ENCODE data around the gene MAN1C1.

MAN1C1 gene

GRCh38 chr1:25614501-25615171, 2.0 kb upstream of the MAN1C1 start:
- DNase-seq (ENCODE audit: low read depth), result no peak

DNA sequence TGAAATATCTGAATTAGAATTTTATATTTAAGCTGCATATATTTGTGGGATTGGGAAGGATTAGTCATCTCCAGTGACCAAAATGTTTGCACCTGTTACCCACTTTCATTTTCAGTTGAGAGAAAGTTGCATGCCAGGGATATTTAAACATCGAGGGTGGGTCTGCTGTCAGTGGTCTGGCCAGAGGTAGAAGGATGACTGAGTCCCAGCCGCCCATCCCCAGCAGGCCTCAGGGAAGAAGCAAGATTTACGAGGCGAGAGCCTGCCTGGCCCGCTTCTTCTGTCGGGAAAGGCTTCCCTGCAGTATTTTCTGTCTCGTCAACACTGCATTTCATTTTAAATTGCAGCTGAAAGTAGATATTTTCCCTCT, 1.4 kb upstream of the MAN1C1 start:
- DNase-seq (ENCODE audit: low read depth), result no peak

DNA sequence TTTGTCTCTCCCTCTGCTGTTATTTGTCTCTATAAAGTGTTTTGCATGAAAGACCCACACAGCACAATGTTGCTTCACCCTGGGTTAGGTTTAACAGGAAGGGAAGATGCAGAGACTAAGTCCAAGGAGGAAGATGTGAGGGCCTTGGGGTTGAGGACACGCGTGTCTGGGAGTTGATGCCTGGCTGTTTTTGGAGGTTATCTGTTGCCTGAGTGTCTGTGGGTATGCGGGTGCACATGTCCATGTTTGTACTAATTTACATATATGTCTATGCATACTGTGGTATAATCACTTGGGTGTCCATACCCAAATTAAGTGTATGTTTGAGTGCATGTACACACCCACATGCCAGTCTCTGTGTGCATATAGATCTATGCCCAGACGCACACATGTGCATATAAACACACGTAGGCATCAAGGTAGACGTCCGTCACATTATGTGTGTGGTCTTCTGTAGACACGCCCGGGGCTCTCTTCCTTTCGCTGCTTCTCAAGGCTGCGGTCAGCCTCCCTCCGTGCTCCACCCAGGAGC, 962 bp upstream of the MAN1C1 start:
- DNase-seq (ENCODE audit: low read depth), result no peak

- DNase-seq (ENCODE audit: low read depth), result no peak
Observed at GRCh38 chr1:25616987-25617624, 515 bp downstream of the MAN1C1 start.

GRCh38 chr1:25617625-25618432, 1.2 kb downstream of the MAN1C1 start:
- DNase-seq (ENCODE audit: low read depth), result no peak

DNA sequence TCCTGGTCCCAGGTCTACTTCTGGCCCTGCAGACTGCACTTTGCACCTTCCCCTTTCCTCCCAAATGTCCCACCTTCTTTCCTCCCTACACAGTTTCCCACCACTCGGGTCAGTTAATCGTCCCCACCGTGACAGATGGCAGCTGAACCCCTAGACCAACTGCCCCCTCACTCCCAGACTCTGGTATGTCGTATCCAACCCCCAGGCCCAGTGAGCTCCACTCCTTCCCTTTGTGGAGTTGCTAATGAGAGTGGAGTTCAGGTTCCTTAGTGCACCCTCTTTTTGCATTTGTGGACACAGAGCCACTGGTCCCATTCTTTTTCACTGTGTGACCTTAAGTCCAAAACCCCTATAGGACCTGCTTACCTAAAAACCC, 1.8 kb downstream of the MAN1C1 start:
- no peak for DNase-seq (ENCODE audit: low read depth)

- DNase-seq (ENCODE audit: low read depth), result no peak
Observed at GRCh38 chr1:25619101-25619890, 2.7 kb downstream of the MAN1C1 start.

DNA sequence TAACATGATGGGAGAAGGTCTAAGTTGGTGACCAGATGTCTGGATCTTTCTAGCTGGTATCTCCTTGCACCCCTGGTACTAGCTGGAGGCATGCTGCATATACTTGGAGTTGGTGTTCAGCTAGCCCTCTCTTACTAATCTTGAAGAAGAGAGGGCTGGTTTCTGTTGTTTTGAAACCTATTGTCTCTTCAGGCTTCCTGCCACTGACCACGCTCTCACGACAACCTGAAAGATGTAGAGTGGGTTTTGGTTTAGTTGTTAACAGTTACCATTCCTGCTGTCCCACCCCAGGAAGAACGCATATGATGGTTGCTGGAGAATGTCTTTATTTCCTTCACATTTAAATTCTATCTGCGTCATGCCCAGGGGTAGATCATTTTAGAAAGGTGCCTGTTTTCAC, 3.6 kb downstream of the MAN1C1 start:
- no peak for DNase-seq (ENCODE audit: low read depth)

DNA sequence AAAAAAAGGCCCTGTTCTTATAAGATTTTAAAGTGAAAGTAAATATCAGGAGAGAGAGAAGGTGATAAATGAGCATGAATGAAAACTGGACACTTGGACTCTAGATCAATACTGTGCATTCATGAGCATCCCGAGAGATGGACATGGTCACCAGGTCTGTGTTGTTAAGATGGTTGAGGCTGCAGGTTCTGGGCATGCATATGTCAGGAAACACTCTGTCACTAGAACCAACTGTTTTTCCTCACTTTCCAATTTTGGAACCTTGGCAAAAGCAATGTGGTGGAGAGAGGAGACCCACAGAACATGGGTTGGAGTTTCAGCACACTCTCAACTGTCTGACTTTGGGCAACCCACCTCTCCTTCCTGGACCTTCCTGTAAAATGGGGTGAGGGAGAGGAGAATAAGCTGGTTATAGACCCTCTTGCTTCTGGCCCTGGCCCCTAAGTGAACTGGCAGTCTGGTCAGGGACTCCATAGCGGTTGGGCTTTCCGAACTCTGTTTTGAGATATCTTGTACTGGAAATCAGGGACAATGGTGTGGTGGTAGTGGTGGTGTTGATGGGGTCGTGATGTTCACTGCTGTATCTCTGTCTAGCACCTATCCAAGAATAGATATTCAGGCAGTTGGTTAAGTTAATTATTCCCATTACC, 4.2 kb downstream of the MAN1C1 start:
- DNase-seq (ENCODE audit: low read depth), result no peak

DNA sequence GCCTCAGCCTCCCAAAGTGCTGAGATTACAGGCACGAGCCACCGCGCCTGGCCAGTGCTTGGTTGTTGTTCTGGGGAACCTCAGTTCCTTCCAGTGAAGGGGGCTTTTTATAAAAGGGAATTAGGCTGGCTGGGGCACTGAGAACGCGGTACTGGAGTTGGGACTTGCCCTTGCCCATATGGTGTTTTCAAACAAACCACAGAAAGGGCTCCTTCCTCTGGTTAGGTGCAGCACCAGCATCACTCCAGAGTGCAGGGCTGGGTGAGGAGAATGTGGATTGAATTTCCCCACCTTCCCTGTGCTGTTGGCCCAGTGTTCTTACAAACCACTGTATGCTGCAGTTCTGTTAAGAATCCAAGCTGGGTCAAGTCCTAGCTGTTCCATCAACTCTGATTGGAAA, 5.3 kb downstream of the MAN1C1 start:
- no peak for DNase-seq (ENCODE audit: low read depth)

DNA sequence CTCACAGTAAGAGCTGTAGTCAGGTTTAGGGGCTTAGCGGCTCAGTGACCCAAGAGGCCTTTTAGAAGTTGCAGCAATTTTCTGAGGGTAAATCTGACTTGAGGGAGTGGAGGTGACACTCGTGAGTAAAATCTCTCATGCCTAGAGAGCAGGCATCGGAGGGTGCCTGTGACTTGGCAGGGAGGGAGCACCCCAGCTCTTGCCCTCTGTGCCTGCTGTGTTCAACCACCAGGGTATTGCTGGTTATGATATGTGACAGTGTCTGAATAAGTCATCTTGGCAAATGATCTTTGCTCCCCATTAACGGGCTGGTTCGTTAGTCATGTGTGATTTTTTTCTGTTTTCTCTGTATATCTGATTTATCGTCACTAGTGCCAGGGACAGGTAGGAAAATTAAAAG, 5.9 kb downstream of the MAN1C1 start:
- DNase-seq (ENCODE audit: low read depth), result no peak

DNA sequence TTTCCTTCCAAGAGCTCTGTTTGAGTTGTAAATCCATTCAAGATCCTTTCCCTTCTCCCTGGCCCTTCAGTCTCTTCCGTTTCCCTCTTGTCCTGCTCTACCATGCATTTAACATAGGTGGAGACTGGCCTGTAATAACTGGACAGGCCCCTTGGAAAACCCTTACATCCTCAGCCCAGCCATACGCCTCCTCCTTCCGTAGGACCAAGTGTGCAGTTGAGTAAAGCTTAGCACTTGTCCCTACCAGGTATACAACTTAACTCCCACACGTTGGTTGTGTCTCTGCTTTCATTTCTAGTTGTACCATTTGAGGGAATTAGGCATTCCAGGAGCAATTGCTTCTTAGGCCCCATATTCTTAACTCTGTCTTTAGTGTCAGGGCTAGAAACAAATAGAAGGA, 6.4 kb downstream of the MAN1C1 start:
- DNase-seq (ENCODE audit: low read depth), result no peak

- no peak for DNase-seq (ENCODE audit: low read depth)
Observed at GRCh38 chr1:25623731-25624130, 7.1 kb downstream of the MAN1C1 start.

GRCh38 chr1:25624156-25624555, 7.6 kb downstream of the MAN1C1 start:
- DNase-seq (ENCODE audit: low read depth), result no peak

GRCh38 chr1:25624604-25625003, 8.0 kb downstream of the MAN1C1 start:
- DNase-seq (ENCODE audit: low read depth), result no peak

DNA sequence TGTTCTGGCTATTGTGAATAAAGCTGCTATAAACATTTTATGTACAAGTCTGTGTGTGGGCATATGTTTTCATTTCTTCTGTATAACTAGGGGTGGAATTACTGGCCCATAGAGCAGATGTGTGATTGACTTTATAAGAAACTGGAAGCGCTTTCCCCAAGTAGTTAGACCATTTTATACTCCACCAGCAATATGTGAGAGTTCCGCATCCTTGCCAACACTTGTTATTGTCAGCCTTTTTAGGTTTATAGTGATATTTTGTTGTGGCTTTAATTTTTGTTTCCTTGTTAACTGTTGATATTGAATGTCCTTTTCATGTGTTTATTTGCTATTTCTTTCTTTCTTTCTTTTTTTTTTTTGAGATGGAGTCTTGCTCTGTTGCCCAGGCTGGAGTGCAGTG, 9.4 kb downstream of the MAN1C1 start:
- DNase-seq (ENCODE audit: low read depth), result no peak

DNA sequence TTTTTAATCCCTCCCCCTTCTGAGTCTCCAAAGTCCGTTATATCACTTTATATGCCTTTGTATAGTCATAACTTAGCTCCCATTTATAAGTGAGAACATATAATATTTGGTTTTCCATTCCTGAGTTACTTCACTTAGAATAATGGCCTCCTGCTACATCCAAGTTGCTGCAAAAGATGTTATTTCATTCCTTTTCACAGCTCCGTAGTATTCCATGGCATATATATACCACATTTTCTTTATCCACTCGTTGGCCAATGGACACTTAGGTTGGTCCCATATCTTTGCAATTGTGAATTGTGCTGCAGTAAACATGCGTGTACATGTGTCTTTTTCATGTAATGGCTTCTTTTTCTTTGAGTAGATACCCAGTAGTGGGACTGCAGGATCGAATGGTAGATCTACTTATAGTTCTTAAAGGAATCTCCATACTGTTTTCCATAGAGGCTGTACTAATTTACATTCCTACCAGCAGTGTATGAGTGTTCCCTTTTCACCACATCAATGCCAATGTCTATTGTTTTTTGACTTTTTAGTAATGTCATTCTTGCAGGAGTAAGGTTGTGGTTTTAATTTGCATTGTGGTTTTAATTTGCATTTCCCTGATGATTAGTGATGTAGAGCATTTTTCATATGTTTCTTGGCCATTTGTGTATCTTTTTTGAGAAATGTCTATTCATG, 12.3 kb downstream of the MAN1C1 start:
- no peak for DNase-seq (ENCODE audit: low read depth)

DNA sequence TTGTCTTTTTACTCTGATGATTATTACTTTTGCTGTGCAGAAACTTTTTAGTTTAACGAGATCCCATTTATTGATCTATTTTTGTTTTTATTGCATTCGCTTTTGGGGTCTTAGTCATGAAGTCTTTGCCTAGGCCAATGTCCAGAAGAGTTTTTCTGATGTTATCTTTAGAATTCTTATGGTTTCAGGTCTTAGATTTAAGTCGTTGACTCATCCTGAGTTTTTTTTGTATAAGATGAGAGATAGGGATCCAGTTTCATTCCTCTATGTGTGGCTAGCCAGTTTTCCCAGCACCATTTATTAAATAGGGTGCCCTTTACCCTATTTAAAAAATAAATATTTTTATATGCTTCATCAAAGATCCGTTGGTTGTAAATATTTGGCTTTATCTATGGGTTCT, 13.2 kb downstream of the MAN1C1 start:
- no peak for DNase-seq (ENCODE audit: low read depth)

DNA sequence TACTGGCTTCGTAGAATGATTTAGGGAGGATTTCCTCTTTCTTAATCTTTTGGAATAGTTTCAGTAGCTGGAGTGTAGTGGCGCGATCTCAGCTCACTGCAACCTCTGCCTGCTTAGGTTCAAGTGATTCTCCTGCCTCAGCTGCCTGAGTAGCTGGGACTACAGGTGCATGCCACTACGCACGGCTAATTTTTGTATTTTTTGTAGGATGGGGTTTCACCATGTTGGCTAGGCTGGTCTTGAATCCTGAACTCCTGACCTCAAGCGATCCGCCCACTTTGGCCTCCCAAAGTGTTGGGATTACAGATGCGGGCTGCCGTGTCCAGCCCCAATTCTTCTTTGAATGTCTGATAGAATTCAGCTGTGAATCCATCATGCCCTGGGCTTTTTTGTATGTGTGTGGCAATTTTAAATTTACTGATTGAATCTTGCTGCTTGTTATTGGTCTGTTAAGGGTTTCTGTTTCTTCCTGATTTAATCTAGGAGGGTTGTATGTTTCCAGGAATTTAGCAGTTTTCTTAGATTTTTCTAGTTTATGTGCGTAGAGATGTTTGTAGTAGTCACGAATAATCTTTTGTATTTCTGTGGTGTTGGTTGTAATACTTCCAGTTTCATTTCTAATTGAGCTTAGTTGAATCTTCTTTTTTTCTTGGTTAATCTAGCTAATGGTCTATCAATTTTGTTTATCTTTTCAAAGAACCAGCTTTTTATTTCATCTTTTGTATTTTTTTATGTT, 15.3 kb downstream of the MAN1C1 start:
- no peak for DNase-seq (ENCODE audit: low read depth)

GRCh38 chr1:25634066-25634465, 17.5 kb downstream of the MAN1C1 start:
- no peak for DNase-seq (ENCODE audit: low read depth)

DNA sequence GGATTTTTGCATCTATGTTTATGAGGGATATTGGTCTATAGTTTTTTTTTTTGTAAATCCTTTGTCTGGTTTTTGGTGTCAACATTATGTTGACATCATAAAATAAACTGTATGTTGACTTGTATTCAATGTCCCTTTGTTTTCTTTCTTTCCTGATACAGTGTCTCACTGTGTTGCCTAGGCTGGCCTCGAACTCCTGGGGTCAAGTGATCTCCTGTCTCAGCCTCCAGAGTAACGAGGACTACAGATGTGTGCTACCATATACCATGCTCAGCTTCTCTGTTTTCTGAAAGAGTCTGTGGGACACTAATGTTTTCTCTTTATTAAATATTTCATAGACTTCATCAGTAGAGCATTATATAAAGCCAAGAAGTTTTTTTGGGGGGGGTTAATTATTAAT, 18.3 kb downstream of the MAN1C1 start:
- no peak for DNase-seq (ENCODE audit: low read depth)

Data from activated T-cell treated with anti-CD3 and anti-CD28 coated beads for 48 hours (primary cell).